WTC11 (cell line): ENCODE measurements around the gene KDM4C. TPM values are rescaled to one million over a fixed set of nuclear protein-coding genes. Genes with fewer than 3 reads are reported as not detected.

Source experiments
- ATAC-seq: fragments of 200-7000 bp; cut with Tn5 transposase; 2 replicates; pipeline ENCODE4 v1.10.0; 2021; ENCODE audit warnings: mild to moderate bottlenecking, moderate library complexity
- CTCF ChIA-PET: fragments of 300-600 bp; sonication (Branson Sonifier 250); formaldehyde crosslinking; loops from one replicate; lab custom pipeline; 2021; ENCODE audit warnings: antibody characterized with exemption; lab: Charles Lee
- POLR2A ChIA-PET: fragments of 350-600 bp; sonication (Branson Sonifier 250); formaldehyde crosslinking; loops from one replicate; lab custom pipeline; 2021; ENCODE audit warnings: antibody characterized with exemption; lab: Charles Lee
- DNase-seq: peaks from one replicate; pipeline ENCODE4 v3.0.0; 2021; ENCODE audit warnings: low spot score
- H3K27ac Mint-ChIP-seq: 2 replicates; pipeline ENCODE4 v1.8.0; 2021; ENCODE audit warnings: mixed read lengths
- H3K27me3 Mint-ChIP-seq: 2 replicates; pipeline ENCODE4 v1.8.0; 2021; ENCODE audit warnings: low read depth, mild to moderate bottlenecking, moderate library complexity, mixed read lengths
- H3K36me3 Mint-ChIP-seq: 2 replicates; pipeline ENCODE4 v1.8.0; 2021; ENCODE audit warnings: mixed read lengths
- H3K4me1 Mint-ChIP-seq: 2 replicates; pipeline ENCODE4 v1.8.0; 2022; ENCODE audit warnings: mixed read lengths
- H3K4me3 Mint-ChIP-seq: 2 replicates; pipeline ENCODE4 v1.8.0; 2021; ENCODE audit warnings: mild to moderate bottlenecking, moderate library complexity, mixed read lengths
- H3K9me3 Mint-ChIP-seq: 2 replicates; pipeline ENCODE4 v1.8.0; 2021; ENCODE audit warnings: mixed read lengths
- ARID4B ChIP-seq: sonication (generic); formaldehyde crosslinking; IDR thresholded peaks from 2 replicates; pipeline ENCODE4 v1.8.0; 2023; ENCODE audit warnings: missing genetic modification reagents, mild to moderate bottlenecking, borderline replicate concordance
- ATF1 ChIP-seq: sonication (generic); formaldehyde crosslinking; IDR thresholded peaks from 2 replicates; pipeline ENCODE4 v1.8.1; 2023; ENCODE audit warnings: mild to moderate bottlenecking, moderate library complexity, missing genetic modification reagents
- ATF6 ChIP-seq: sonication (generic); formaldehyde crosslinking; IDR thresholded peaks from 2 replicates; pipeline ENCODE4 v1.8.1; 2023; ENCODE audit warnings: mild to moderate bottlenecking, missing genetic modification reagents
- FOXP4 ChIP-seq: sonication (generic); formaldehyde crosslinking; IDR thresholded peaks from 2 replicates; pipeline ENCODE4 v1.8.0; 2022; ENCODE audit warnings: mild to moderate bottlenecking, missing genetic modification reagents
- MAX ChIP-seq: sonication (generic); formaldehyde crosslinking; IDR thresholded peaks from 2 replicates; pipeline ENCODE4 v1.8.0; 2022; ENCODE audit warnings: mild to moderate bottlenecking, missing genetic modification reagents
- USF1 ChIP-seq: sonication (generic); formaldehyde crosslinking; IDR thresholded peaks from 2 replicates; pipeline ENCODE4 v1.8.0; 2022; ENCODE audit warnings: mild to moderate bottlenecking, missing genetic modification reagents
- ZBTB43 ChIP-seq: sonication (generic); formaldehyde crosslinking; IDR thresholded peaks from 2 replicates; pipeline ENCODE4 v1.8.1; 2023; ENCODE audit warnings: mild to moderate bottlenecking, missing genetic modification reagents
- ZNF232 ChIP-seq: sonication (generic); formaldehyde crosslinking; IDR thresholded peaks from 2 replicates; pipeline ENCODE4 v1.8.0; 2022; ENCODE audit warnings: mild to moderate bottlenecking, missing genetic modification reagents
- ZNF416 ChIP-seq: fragments of 250-450 bp; sonication (Bioruptor Pico); IDR thresholded peaks from 2 replicates; pipeline ENCODE4 v1.9.0; 2021; ENCODE audit warnings: mild to moderate bottlenecking, inconsistent platforms
- total RNA-seq: library from RNA; stranded (reverse); gene quantifications from 3 replicates; pipeline ENCODE4 v1.2.3, GENCODE V29; 2021

KDM4C gene
- total RNA-seq, 1 experiment from 2014 or later = 29.2 TPM

- TF ChIP-seq ATF6 (CRISPR knock-in tag) = no peak
Observed at GRCh38 chr9:7216004-7216841, 458.4 kb downstream of the KDM4C start (continued).

- DNase-seq (no peak), ATAC-seq (peak; percentile 75)
- POLR2A ChIA-PET = no interaction called here
- CTCF ChIA-PET = interaction anchor here (0.7 to 2.0 kb wide), 2 partner anchors 10 to 14 kb away, joined by 3 to 9 read pairs; no protein-coding TSS in a partner anchor
- Mint-ChIP-seq H3K27me3 (peaks cover 4% of the 10 kb centered on the region), H3K27ac (no peak overlapping the region), H3K36me3 (no peaks in the 10 kb centered on the region), H3K4me3 (no peak overlapping the region), H3K4me1 (peaks cover 13% of the 10 kb centered on the region), H3K9me3 (peaks cover 32% of the 10 kb centered on the region)
- TF ChIP-seq ZBTB43 (CRISPR knock-in tag) = no peak
- no peak for TF ChIP-seq ZNF416 (CRISPR knock-in tag)
- TF ChIP-seq MAX (CRISPR knock-in tag) = no peak
- no peak for TF ChIP-seq ARID4B
- no peak for TF ChIP-seq ATF1 (CRISPR knock-in tag)
- no peak for TF ChIP-seq ZNF232 (CRISPR knock-in tag)
- no peak for TF ChIP-seq FOXP4
- no peak for TF ChIP-seq USF1 (CRISPR knock-in tag)
Observed at GRCh38 chr9:7223981-7224380, 466.2 kb downstream of the KDM4C start.

Other genes with a start within 250 kb of the KDM4C start
- 136 to 153 TPM (median 145 TPM) in 3 replicates for gene GLDC, start 112.2 kb upstream of the KDM4C start, total RNA-seq